Measurements from ENCODE around the gene SLC25A46.

DNA sequence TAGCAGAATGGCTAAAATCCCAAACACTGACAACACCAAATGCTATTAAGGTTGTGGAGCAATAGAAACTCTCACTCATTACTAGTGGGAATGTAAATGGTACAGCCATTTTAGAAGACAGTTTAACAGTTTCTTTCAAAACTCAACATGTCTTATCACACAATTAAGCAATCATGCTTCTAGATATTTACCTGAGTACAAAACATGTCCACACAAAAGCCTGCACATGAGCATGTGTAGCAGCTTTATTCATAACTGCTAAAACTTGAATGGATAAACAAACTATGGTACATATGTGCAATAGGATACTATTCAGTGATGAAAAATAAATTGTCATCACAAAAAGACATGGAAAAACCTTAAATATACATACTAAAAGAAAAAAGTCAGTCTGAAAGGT is 31.5 kb downstream of the SLC25A46 start:
- TF ChIP-seq FOXK2 (IDR thresholded peaks at IDR 0.05) = no peak
- no peak for TF ChIP-seq BHLHE40 (IDR thresholded peaks at IDR 0.05; ENCODE audit: borderline replicate concordance)
- no peak for TF ChIP-seq HDGF (IDR thresholded peaks at IDR 0.05; ENCODE audit: borderline replicate concordance)
- TF ChIP-seq SP1 (IDR thresholded peaks at IDR 0.05) = no peak
- no peak for TF ChIP-seq FOXA1 (IDR thresholded peaks at IDR 0.05)
- no peak for TF ChIP-seq ZNF384 (IDR thresholded peaks at IDR 0.05)
- TF ChIP-seq SUZ12 (IDR thresholded peaks at IDR 0.05) = no peak
- TF ChIP-seq, protein P1, sequence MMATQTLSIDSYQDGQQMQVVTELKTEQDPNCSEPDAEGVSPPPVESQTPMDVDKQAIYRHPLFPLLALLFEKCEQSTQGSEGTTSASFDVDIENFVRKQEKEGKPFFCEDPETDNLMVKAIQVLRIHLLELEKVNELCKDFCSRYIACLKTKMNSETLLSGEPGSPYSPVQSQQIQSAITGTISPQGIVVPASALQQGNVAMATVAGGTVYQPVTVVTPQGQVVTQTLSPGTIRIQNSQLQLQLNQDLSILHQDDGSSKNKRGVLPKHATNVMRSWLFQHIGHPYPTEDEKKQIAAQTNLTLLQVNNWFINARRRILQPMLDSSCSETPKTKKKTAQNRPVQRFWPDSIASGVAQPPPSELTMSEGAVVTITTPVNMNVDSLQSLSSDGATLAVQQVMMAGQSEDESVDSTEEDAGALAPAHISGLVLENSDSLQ (IDR thresholded peaks at IDR 0.05) = no peak
- no peak for TF ChIP-seq LEF1 (IDR thresholded peaks at IDR 0.05; ENCODE audit: borderline replicate concordance)
- TF ChIP-seq TARDBP (IDR thresholded peaks at IDR 0.05) = no peak
